Measurements from ENCODE around the gene RAD51. TPM values are rescaled to one million over a fixed set of nuclear protein-coding genes. Genes with fewer than 3 reads are reported as not detected.

Gene RAD51

DNA sequence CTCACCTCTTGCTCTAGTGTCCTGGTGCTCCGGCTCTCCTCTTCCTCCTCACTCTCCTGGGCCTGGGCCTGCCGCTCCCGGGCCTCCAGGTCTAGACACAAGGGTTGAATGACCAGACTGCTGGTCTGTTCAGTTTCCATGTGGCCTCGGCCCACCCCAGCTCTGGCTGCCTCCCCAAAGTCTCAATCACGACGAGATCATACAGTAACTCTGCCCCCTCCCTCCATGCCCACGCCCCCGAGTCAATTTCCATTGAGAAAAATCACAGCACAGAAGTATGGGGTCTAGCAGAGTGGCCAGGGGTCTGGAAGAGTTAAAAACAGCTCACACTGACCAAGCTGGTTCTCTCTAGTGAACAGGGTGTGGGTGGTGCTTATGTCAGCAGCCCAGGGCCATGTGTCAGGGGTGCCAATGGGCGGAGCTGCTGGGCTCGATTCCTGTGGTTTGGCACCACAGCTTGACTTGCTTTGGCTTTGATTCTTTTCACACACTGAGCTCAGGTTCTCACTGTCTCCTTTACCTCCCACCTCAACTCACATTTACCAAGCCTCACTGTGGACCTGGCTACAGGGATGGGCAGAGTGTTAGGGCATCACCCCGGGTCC is 81.7 kb downstream of the RAD51 start:
- H3K23ac ChIP-seq (ENCODE audit: low read depth, low read length, poor library complexity), result peak overlapping the region; percentile 14
- H3K14ac ChIP-seq (ENCODE audit: low read length), result no peak overlapping the region
- H3K4me3 ChIP-seq (ENCODE audit: low read length in 2 of 2), result peak overlapping the region in 1 of 2 donors; percentile 14
- H2BK12ac ChIP-seq (ENCODE audit: low read length), result no peak overlapping the region
- DNase-seq (ENCODE audit: low spot score), result no peak
- no peak overlapping the region for H3K18ac ChIP-seq (ENCODE audit: low read length)
- no peak overlapping the region for H2BK15ac ChIP-seq (ENCODE audit: low read length)
- H3K4ac ChIP-seq (ENCODE audit: low read length), result no peak overlapping the region
- no peak overlapping the region for H4K91ac ChIP-seq (ENCODE audit: low read depth, low read length, poor library complexity)
- no peak overlapping the region for H4K8ac ChIP-seq (ENCODE audit: low read depth, low read length)
- no peak overlapping the region for H2BK5ac ChIP-seq (ENCODE audit: low read length)
- no peak overlapping the region for H2AK5ac ChIP-seq (ENCODE audit: low read depth, low read length)
- peaks cover 2% of the 10 kb centered on the region for H3K79me1 ChIP-seq (ENCODE audit: low read depth, low read length)
- H3K36me3 ChIP-seq (replicated peaks in 1 of 2; ENCODE audit: control insufficient read depth in 2 of 2, insufficient read depth in 2 of 2, low read length in 2 of 2), result peaks cover 30 to 73% of the 10 kb centered on the region in 2 donors
- no peak overlapping the region for H3K27ac ChIP-seq (replicated peaks; ENCODE audit: low read length)
- H2BK120ac ChIP-seq (ENCODE audit: low read depth, low read length), result no peak overlapping the region
- no peak overlapping the region for H3K4me2 ChIP-seq (ENCODE audit: insufficient read depth, low read length, poor library complexity, severe bottlenecking)
- H3K9me3 ChIP-seq (replicated peaks in 1 of 2; ENCODE audit: control insufficient read depth in 2 of 2, insufficient read depth in 1 of 2, low read depth in 1 of 2, low read length in 2 of 2), result peaks cover 0 to 2% of the 10 kb centered on the region in 2 donors
- no peak overlapping the region for H3K9ac ChIP-seq (ENCODE audit: low read depth, low read length, poor library complexity)
- H3K4me1 ChIP-seq (ENCODE audit: control insufficient read depth in 2 of 2, insufficient read depth in 1 of 2, low read depth in 1 of 2, low read length in 2 of 2), result no peaks in the 10 kb centered on the region
- WGBS, 2 donors (ENCODE audit: extremely low coverage in 2 of 2, insufficient read length in 2 of 2, insufficient replicate concordance in 1 of 2), result no CpG with 5 or more reads among the region's 11 CpGs
- H3K27me3 ChIP-seq (ENCODE audit: control insufficient read depth in 3 of 3, insufficient read depth in 3 of 3, low read depth in 1 of 3, low read length in 3 of 3), result no peaks in the 10 kb centered on the region
- H2AFZ ChIP-seq (ENCODE audit: low read length), result no peak overlapping the region

Small RNA genes within 50 kb of the gene (small RNA-seq; reads per million reads assigned to genes)
- gene SUMO2P15 (ENCODE audit: insufficient read depth), result not detected
